HG02798 (cell line): Measurements from ENCODE around the gene CENPE.

ENCODE experiments used
- ATAC-seq: cut with Tn5 transposase; IDR thresholded peaks from one replicate; pipeline ENCODE4 v1.9.1; 2021; ENCODE audit warnings: mild to moderate bottlenecking; ENCODE audit not compliant: unreplicated experiment, poor library complexity

The CENPE gene

DNA sequence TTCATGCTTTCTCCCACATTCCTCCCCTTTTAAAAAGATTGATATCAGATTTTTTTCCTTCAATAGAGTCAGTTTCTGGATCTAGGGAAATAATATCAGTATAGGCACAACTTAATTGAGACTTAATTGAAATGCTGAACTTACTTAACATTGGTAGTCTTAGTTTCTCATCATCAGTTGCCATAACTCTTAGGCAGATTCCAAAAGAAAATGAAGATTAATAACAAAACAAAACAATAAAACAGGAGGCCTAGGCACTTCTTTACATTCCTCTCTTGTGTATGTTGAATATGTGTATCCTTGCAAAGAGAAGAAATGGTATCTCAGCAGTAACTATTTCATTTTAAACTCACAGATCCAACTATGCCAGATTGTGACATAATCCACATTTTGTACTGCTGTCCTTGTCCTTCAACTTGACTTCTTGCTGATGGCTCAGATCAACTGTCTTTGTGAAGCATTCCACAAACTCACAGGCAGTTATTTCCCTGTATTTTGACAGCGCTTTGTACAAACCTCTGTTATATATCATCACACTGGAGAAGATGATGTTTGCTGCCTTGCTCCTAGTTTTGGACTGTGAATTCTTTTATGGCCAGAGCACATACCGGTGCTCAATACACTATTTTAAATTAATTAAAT is 112.5 kb downstream of the CENPE start:
- ATAC-seq = no peak

DNA sequence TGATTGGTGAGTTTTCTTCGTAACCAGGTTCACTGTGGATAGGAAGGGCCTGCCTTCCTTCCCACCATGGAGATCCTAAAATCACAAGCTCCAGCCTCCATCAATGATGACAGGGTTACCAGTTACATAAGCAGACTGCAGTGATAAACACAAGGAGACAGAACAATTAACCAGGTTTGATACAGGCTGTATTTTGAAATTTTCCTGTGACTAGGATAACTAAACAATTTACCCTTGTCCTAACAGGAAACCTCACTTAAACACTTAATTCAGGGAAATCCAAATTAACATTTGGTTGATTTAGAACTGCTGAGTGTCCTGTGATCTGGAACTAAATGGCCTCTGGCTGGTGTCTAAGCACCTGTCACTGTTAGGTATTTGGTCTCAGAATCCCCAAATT is 118.5 kb downstream of the CENPE start:
- no peak for ATAC-seq

DNA sequence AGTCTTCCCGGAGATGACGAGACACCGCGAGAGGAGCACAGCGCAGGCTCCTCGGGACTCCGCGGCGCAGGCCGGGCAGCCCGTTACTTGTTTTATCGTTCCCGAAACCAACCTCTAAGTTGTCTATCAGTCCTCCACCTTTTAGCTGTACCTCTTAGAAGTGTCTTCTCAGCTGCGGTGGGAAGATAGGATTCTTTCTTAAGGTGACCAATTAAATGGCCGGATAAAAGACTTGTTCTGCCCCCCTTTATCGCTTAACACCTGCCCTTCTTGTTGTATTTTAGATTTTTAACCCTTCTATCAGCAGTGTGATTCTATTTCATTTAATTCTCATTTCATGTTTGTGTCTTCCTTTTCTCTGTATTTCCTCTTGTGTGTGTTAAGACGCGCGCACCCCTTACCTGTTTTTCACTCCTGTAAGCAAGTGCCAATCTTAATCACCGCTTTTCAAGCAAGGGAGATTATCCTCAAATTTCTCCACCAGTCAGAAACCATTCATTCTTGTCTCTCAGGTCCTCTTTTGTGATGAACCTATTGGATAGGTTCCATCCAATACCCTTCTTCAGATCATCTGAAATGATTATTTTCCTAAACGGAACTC is 121.3 kb downstream of the CENPE start, which contains the start of gene SLC9B2:
SLC9B2 (minus strand) TSS at position 15 of the 601 bp plus-strand sequence. CDS start 9,211 bp downstream, outside the sequence.
- peak; percentile 63 for ATAC-seq

DNA sequence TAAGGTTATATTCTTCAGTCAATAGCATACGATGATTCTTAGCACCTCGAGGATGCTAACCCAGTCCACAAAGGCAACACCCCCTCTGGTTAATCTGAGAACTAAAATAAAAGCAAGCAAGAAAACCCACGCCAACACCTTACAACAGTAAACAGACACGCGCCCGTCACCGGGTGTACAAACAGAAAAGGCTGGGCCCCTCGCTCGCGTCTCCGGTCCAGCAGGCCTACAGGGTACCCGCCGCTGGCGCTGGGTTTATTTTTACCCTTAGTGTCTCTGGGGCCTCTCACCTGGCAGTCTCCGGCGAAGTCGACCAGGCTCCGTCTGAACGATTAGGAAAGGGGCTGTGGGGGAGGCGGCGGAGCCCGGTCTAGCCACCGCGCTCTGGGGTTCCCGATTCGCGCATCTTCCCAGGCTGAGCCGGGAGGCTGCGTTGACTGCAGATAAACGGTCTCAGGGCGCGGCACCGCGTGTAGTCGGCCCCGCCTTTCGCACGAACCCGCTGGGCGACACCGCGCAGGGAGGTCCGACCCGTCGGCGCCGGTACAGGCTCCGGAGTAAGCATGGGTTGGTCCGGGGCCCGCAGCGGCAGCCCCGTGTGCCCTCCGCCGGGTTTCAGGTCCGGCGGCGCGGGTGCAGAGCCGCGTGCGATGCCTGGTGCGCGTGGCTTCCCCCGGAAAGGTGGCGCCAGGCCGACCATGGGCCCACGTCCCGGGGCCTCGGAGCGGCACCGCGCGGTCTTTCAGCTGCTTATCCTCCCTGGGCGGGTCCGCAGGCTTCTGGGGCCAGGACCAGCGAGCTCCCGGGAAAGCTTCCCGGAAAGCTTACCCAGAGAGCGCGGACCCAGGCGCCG is 122.0 kb downstream of the CENPE start:
- peak; percentile 61 for ATAC-seq

DNA sequence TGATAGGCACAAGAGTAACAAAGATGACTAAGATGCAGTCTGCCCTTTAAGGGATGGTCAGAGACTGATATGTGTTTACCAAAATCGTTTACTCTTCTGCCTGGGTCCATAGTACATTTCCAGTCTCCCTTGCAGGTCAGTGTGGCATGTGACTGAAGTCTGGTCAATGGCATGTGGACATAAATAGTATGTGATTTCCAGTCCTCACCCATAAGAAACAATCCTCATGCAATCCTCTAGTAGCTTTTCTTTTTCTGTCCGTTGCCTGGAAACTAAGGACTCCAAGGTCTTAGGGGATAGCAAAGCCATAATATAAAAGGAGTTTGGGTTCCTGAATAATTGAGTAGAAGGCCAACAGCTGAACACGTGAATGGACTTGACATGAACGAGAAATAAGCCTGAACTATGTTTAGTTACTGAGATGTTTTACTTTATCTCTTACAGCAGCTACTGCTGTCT is 122.7 kb downstream of the CENPE start:
- no peak for ATAC-seq

DNA sequence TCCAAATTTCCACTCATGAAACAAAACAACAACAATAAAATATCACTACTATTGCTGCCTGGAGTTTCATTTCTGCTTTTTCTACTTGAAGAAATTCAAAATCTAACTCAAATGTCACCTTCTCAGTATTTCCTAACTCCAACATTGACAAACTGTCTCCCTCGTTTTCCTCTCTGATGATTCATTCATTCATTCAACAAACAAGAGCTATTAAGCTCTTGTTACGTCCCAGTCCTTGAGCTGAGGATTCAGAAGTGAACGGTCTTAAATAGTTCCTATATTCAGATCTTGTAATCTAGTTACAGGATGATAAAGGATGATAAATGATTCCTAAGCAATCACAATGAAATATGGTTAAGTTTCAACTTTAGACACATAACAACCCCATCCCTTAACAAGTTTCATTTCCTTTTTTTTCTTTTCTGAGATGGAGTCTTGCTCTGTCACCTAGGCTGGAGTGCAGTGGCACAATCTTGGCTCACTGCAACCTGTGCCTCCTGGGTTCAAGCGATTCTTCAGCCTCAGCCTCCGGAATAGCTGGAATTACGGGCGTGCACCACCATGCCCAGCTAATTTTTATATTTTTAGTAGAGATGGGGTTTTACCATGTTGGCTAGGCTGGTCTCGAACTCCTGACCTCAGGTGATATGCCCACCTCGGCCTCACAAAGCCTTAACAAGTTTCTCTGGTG is 123.3 kb downstream of the CENPE start:
- ATAC-seq = peak; percentile 24

DNA sequence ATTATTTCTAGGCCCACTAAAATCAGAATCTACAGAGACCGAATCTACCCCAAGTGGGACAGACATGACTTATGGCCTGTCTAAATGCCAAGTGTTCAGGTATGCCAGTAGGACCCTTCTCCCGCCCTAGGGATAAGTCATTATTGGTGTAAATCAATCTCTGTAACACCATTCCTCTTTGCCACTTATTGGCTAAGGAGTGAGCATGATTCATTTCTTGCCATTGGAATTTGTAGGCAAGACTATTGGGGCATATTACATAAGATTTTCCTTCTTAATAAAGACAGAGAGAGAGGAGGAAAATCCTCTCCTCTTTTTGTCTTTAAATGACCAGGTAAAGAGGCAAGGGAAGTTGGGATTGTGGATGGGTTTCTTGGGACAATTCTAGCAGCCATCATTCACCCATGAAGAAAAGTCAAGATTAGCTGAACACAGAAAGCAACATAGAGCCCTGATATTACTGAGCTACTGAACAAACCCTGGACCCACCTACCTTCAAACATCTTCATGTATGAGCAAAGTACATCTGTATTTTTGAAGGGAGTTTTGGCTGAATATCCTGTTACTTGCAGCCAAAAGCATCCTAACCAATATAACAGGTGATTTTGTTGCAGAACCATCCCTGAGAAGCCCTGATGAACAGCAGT is 124.2 kb downstream of the CENPE start:
- no peak for ATAC-seq

DNA sequence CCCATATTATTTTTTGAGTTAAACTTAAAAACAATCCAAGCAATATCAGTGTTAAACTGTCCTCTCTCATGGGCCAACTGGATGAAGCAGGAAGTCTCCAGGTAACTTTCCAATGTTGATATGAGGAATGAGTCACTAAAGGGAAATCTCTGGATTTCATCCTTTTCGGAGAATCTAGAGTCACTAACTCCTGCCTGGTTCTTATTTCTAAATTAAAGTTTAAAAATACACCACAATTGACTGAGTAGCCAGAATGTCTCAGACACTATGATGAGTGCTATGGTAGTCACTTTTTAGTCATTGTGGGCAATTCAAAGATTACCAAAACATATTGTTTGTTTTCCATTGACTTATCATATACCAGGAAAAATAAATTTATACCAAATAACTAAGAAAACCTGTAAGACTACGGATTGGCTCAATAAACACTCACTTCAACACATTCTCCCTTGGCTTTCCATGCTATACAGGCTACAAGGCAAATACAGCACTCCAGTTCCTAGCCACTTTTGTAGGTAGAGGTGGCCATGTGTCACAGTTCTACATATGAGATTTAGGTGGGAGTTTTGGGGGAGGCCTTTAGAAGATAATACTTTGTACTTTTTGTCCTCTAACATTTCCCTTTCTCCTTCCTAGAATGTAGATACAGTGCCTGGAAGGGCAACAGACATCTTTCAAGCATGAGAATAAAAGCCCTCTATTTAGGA is 130.1 kb downstream of the CENPE start:
- no peak for ATAC-seq

DNA sequence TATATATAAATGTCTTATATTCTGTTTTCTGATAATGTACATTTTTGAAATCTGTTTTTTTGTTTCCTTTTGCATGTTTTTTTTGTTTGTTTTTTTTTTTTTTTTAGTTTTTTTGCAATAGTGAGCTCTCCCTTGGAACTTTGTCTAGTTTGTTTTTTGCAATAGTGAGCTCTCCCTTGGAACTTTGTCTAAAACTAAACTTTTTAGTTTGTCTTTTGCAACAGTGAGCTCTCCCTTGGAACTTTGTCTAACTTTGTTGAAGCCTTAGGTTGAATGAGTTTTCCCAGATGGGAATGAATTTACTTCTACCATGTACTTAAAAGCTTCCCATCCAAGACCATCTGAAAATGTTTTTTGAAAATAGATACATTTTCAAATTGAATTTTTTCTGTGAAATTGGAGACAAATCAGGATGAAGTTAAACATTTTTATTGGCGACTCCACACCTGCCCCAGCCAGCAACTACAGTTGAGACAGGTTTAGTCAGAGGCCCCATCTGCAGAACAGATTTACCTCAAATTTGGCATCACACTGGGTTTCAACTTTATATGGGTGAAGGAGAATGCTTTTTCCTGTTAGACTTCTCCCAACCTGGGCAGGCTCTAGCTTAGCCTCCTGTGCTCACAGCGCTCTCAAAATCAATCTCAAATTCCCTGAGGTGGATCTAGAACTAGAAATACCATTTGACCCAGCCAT is 137.5 kb downstream of the CENPE start:
- ATAC-seq = no peak
